K562 (cell line): ENCODE results near the gene HOXA7. TPM values are rescaled to one million over a fixed set of nuclear protein-coding genes. Genes with fewer than 3 reads are reported as not detected.

Experiments used
- ATAC-seq: fragments of 200-7000 bp; cut with Tn5 transposase; 3 replicates; pipeline ENCODE4 v1.9.1; 2020; ENCODE audit warnings: moderate library complexity
- BruUV-seq: library from RNA; stranded (reverse); fragments of 400-500 nt; replicated peaks from 2 replicates; lab custom pipeline; 2021; lab: Mats Ljungman, UMichigan
- CTCF ChIA-PET: fragments of 300-600 bp; formaldehyde crosslinking; extraction: SDS; loops from one replicate; lab custom pipeline; 2021; ENCODE audit warnings: low intra/inter-chr PET ratio; lab: Yijun Ruan, JAX
- POLR2A ChIA-PET: fragments of 300-600, 350-650 bp; sonication (Branson Sonifier 250); formaldehyde crosslinking; extraction: SDS; loops from one replicate; lab custom pipeline; 2021; ENCODE audit warnings: antibody characterized with exemption, inconsistent platforms; lab: Yijun Ruan, JAX
- DNase-seq, 4 experiments: peaks; one replicate each; pipeline versions ENCODE4 v3.0.0 to v3.0.0-alpha.2; 2011 to 2018; ENCODE audit warnings: low spot score in 3 of 4, mixed read lengths in 3 of 4; ENCODE audit errors: extremely low read depth in 1 of 4
- FAIRE-seq: peaks from 2 replicates; lab custom pipeline; 2011; peaks lifted over from hg19 to GRCh38; lab: Jason Lieb, UNC
- H2AFZ ChIP-seq: 2 replicates; pipeline ENCODE4 v1.6.0; 2011; ENCODE audit warnings: low read depth, low read length, control low read depth, inconsistent platforms
- H3K27ac ChIP-seq: fragments of 200-600 bp; 3 replicates; pipeline ENCODE4 v1.8.0; 2011; ENCODE audit warnings: low read depth, mild to moderate bottlenecking, control low read depth, inconsistent platforms, low read length, moderate library complexity, mixed read lengths; ENCODE audit errors: extremely low read depth
- H3K27me3 ChIP-seq, 2 experiments: fragments of 300-600 bp in 1 of 2; 2 replicates in 1 of 2; 3 replicates in 1 of 2; pipeline versions ENCODE4 v1.6.0 to v1.8.0; 2011; ENCODE audit warnings: inconsistent platforms in 2 of 2, low read length in 2 of 2, mild to moderate bottlenecking in 1 of 2, mixed read lengths in 1 of 2, moderate library complexity in 1 of 2; ENCODE audit not compliant: control insufficient read depth in 2 of 2, insufficient read depth in 2 of 2
- H3K36me3 ChIP-seq: fragments of 300-600 bp; 3 replicates; pipeline ENCODE4 v1.8.0; 2011; ENCODE audit warnings: mild to moderate bottlenecking, low read length, inconsistent platforms; ENCODE audit not compliant: control insufficient read depth, insufficient read depth
- H3K4me1 ChIP-seq, 2 experiments: fragments of 200-600 bp in 1 of 2; replicated peaks in 1 of 2; 2 replicates in 1 of 2; 3 replicates in 1 of 2; pipeline versions ENCODE4 v1.5.1 to v1.8.0; 2011; ENCODE audit warnings: inconsistent platforms in 2 of 2, low read length in 2 of 2, mild to moderate bottlenecking in 1 of 2, mixed read lengths in 1 of 2, moderate library complexity in 1 of 2; ENCODE audit not compliant: control insufficient read depth in 2 of 2, insufficient read depth in 2 of 2
- H3K4me2 ChIP-seq: 2 replicates; pipeline ENCODE4 v1.6.1; 2011; ENCODE audit warnings: low read length, control low read depth, inconsistent platforms, mixed read lengths; ENCODE audit not compliant: insufficient read depth
- H3K4me3 ChIP-seq: fragments of 200-600 bp; sonication (generic), shearing (Covaris generic); 2 replicates; pipeline ENCODE4 v1.5.1; 2016; ENCODE audit warnings: control low read depth, inconsistent platforms
- H3K79me2 ChIP-seq: fragments of 200-600 bp; 3 replicates; pipeline ENCODE4 v1.8.0; 2011; ENCODE audit warnings: low read length, inconsistent platforms; ENCODE audit not compliant: control insufficient read depth, insufficient read depth
- H3K9ac ChIP-seq, 2 experiments: 2 replicates each; pipeline versions ENCODE4 v1.6.0 to v1.6.1; 2011; ENCODE audit warnings: low read depth in 2 of 2, low read length in 2 of 2, control low read depth in 1 of 2, inconsistent platforms in 1 of 2, mild to moderate bottlenecking in 1 of 2, mixed read lengths in 1 of 2; ENCODE audit not compliant: insufficient read depth in 1 of 2
- H3K9me1 ChIP-seq: one replicate; pipeline ENCODE4 v1.6.0; 2011; ENCODE audit warnings: inconsistent platforms, mild to moderate bottlenecking, low read length, moderate library complexity; ENCODE audit not compliant: control insufficient read depth, insufficient read depth
- H3K9me3 ChIP-seq: replicated peaks from 2 replicates; pipeline ENCODE4 v1.5.1; 2011; ENCODE audit warnings: low read depth, low read length, inconsistent platforms; ENCODE audit not compliant: control insufficient read depth, insufficient read depth
- H4K20me1 ChIP-seq: replicated peaks from 2 replicates; pipeline ENCODE4 v1.6.1; 2011; ENCODE audit warnings: low read length, inconsistent platforms, mixed read lengths; ENCODE audit not compliant: control insufficient read depth, insufficient read depth
- ATF3 ChIP-seq, 2 experiments: fragments of 450-650 bp in 1 of 2; sonication (generic) in 1 of 2; formaldehyde crosslinking in 1 of 2; IDR thresholded peaks in 1 of 2; conservative IDR thresholded peaks in 1 of 2; 2 replicates each; pipeline versions ENCODE4 v1.6.1 to v1.8.1; 2016 to 2023; ENCODE audit warnings: mild to moderate bottlenecking in 2 of 2, moderate library complexity in 2 of 2, inconsistent platforms in 1 of 2, missing genetic modification reagents in 1 of 2
- CEBPG ChIP-seq, 3 experiments: fragments of 200-800 bp in 1 of 3; sonication (Bioruptor generic) in 1 of 3; sonication (generic) in 1 of 3; formaldehyde crosslinking in 1 of 3; IDR thresholded peaks in 2 of 3; conservative IDR thresholded peaks in 1 of 3; 2 replicates each; pipeline versions ENCODE4 v1.6.1 to v1.8.0; 2016 to 2022; ENCODE audit warnings: missing compliant biosample characterization in 2 of 3, missing genetic modification characterization in 2 of 3, mild to moderate bottlenecking in 1 of 3, missing genetic modification reagents in 1 of 3
- ELF2 ChIP-seq: fragments of 250-450 bp; sonication (Bioruptor Pico); IDR thresholded peaks from 2 replicates; pipeline ENCODE4 v1.5.0; 2021; ENCODE audit warnings: mild to moderate bottlenecking
- JUND ChIP-seq, 2 experiments: IDR thresholded peaks; 2 replicates in 1 of 2; 3 replicates in 1 of 2; pipeline ENCODE4 v1.6.1; 2011; ENCODE audit warnings: borderline replicate concordance in 2 of 2, low read depth in 2 of 2, low read length in 2 of 2, improper control_type of control experiment in 1 of 2, missing biosample characterization in 1 of 2, missing genetic modification characterization in 1 of 2, missing genetic modification reagents in 1 of 2
- MXD1 ChIP-seq: fragments of 250-450 bp; sonication (Bioruptor Pico); IDR thresholded peaks from 2 replicates; pipeline ENCODE4 v1.8.0; 2021; ENCODE audit warnings: borderline replicate concordance, mild to moderate bottlenecking, moderate library complexity; ENCODE audit not compliant: poor library complexity, severe bottlenecking
- POU5F1 ChIP-seq: fragments of 150-350 bp; IDR thresholded peaks from 2 replicates; pipeline ENCODE4 v1.6.1; 2014; ENCODE audit warnings: borderline replicate concordance, low read length, low read depth, mild to moderate bottlenecking; ENCODE audit not compliant: partially characterized antibody
- RERE ChIP-seq: sonication (generic); formaldehyde crosslinking; IDR thresholded peaks from 2 replicates; pipeline ENCODE4 v1.8.0; 2023; ENCODE audit warnings: missing genetic modification reagents, mild to moderate bottlenecking, borderline replicate concordance
- STAT5A ChIP-seq: IDR thresholded peaks from 2 replicates; pipeline ENCODE4 v1.6.1; 2012; ENCODE audit warnings: low read length, inconsistent platforms, borderline replicate concordance
- TAF7 ChIP-seq: fragments of 450-650 bp; IDR thresholded peaks from 2 replicates; pipeline ENCODE4 v1.6.1; 2016; ENCODE audit warnings: missing genetic modification characterization, missing compliant biosample characterization
- ZKSCAN3 ChIP-seq: fragments of 250-450 bp; sonication (Bioruptor Pico); IDR thresholded peaks from 2 replicates; pipeline ENCODE4 v1.4.0; 2020
- ZNF217 ChIP-seq: sonication (generic); formaldehyde crosslinking; IDR thresholded peaks from 2 replicates; pipeline ENCODE4 v1.8.0; 2022; ENCODE audit warnings: mild to moderate bottlenecking, missing genetic modification reagents
- WGBS: fragments of 100-300 bp; shearing (Covaris generic); methylation state at CpG from one replicate; pipeline ENCODE4 v1.1.6; 2016; ENCODE audit warnings: low coverage, mixed read lengths; ENCODE audit not compliant: insufficient coverage; ENCODE audit errors: missing lambda C conversion rate; 5-methylcytosine and 5-hydroxymethylcytosine counted together
- in situ Hi-C: fragments of 300-500 bp; cut with MboI; formaldehyde crosslinking; loops from 4 replicates; pipeline ENCODE4 v1.15.0; 2018; ENCODE audit warnings: inconsistent platforms, mixed read lengths
- intact Hi-C: fragments of 100-400 bp; cut with micrococcal nuclease; formaldehyde crosslinking; loops from 2 replicates; pipeline ENCODE4 v1.14.2; 2022
- polyA plus RNA-seq, 8 experiments: library from polyadenylated mRNA; depleted of rRNA in 4 of 8; stranded (reverse) in 5 of 8; unstranded in 3 of 8; fragments of >200 nt; fragmentation: Nextera tagmentation in 2 of 8; fragmentation: Illumina TruSeq in 1 of 8; extraction: Ambion mirVana in 2 of 8; extraction: Trizol in 1 of 8; gene quantifications; 2 replicates each; pipeline versions ENCODE4 v1.2.1 to v1.2.3, GENCODE V29; 2011 to 2014; ENCODE audit warnings: inconsistent platforms in 1 of 8, missing spikeins in 1 of 8
- total RNA-seq, 7 experiments: library from RNA; depleted of rRNA in 6 of 7; stranded (reverse); fragments of >200 nt in 6 of 7; fragmentation: Illumina TruSeq in 2 of 7; extraction: Trizol in 2 of 7; gene quantifications; 2 replicates each; pipeline versions ENCODE4 v1.2.1 to v1.2.3, GENCODE V29; 2011 to 2021; ENCODE audit warnings: low replicate concordance in 1 of 7

Gene HOXA7
- total and polyA plus RNA-seq, 9 of the 15 experiments (the other 6 are each of a cell fraction or from before 2014, with no cell fraction given), result not detected

GRCh38 chr7:27142580-27143022 is 13.9 kb downstream of the HOXA7 start (continued):
- TF ChIP-seq CEBPG (CRISPR knock-in tag; IDR thresholded peaks at IDR 0.05) (no peak), CEBPG (tag; conservative IDR thresholded peaks at IDR 0.05 in 1 of 2, IDR thresholded peaks at IDR 0.05 in 1 of 2) (no peak), ZNF217 (CRISPR knock-in tag) (no peak), MXD1 (CRISPR knock-in tag) (no peak), TAF7 (tag) (no peak)

- intact Hi-C loops, result no loop called here
- no peak for ATAC-seq
- no peak overlapping the region for H3K9ac ChIP-seq
- no peaks in the 10 kb centered on the region for H3K9me1 ChIP-seq
- no peak overlapping the region for H2AFZ ChIP-seq
- no peak for FAIRE-seq
- ChIA-PET CTCF (no interaction called here), POLR2A (no interaction called here)
- no peaks in the 10 kb centered on the region for H4K20me1 ChIP-seq
- DNase-seq, result no peak
- no peaks in the 10 kb centered on the region for H3K9me3 ChIP-seq
- no TSS peak for BruUV-seq
- no peak overlapping the region for H3K27ac ChIP-seq
- WGBS, result 21% methylated on average over 25 of the region's 30 CpGs
- no peak overlapping the region for H3K4me2 ChIP-seq
- peaks cover 28 to 81% of the 10 kb centered on the region in 2 experiments for H3K27me3 ChIP-seq
- no peak overlapping the region for H3K4me3 ChIP-seq
- in situ Hi-C loops, result loop anchor here (10.0 kb wide), 1 partner anchor 287 kb away; no protein-coding TSS in a partner anchor
- H3K4me1 ChIP-seq, result peaks cover 0 to 20% of the 10 kb centered on the region in 2 experiments; a peak in 2 of 5 replicates
- no peaks in the 10 kb centered on the region for H3K79me2 ChIP-seq
- no peaks in the 10 kb centered on the region for H3K36me3 ChIP-seq
- TF ChIP-seq ZKSCAN3 (CRISPR knock-in tag) (no peak), RERE (CRISPR knock-in tag) (no peak), ELF2 (CRISPR knock-in tag) (no peak), JUND (IDR thresholded peaks at IDR 0.05; ENCODE audit: borderline replicate concordance, low read depth, low read length) (no peak), JUND (tag; IDR thresholded peaks at IDR 0.05; ENCODE audit: borderline replicate concordance, low read depth, low read length) (no peak), POU5F1 (no peak), ATF3 (IDR thresholded peaks at IDR 0.05) (no peak), ATF3 (CRISPR knock-in tag; conservative IDR thresholded peaks at IDR 0.05) (no peak), STAT5A (no peak)
Measured at GRCh38 chr7:27141923-27142579, 14.4 kb downstream of the HOXA7 start.
